K562 (cell line): ENCODE results near the gene COLEC12. TPM values are rescaled to one million over a fixed set of nuclear protein-coding genes. Genes with fewer than 3 reads are reported as not detected.

Experiments
- ATAC-seq: fragments of 200-7000 bp; cut with Tn5 transposase; 3 replicates; pipeline ENCODE4 v1.9.1; 2020; ENCODE audit warnings: moderate library complexity
- BruUV-seq: library from RNA; stranded (reverse); fragments of 400-500 nt; replicated peaks from 2 replicates; lab custom pipeline; 2021; lab: Mats Ljungman, UMichigan
- CTCF ChIA-PET: fragments of 300-600 bp; formaldehyde crosslinking; extraction: SDS; loops from one replicate; lab custom pipeline; 2021; ENCODE audit warnings: low intra/inter-chr PET ratio; lab: Yijun Ruan, JAX
- POLR2A ChIA-PET: fragments of 300-600, 350-650 bp; sonication (Branson Sonifier 250); formaldehyde crosslinking; extraction: SDS; loops from one replicate; lab custom pipeline; 2021; ENCODE audit warnings: antibody characterized with exemption, inconsistent platforms; lab: Yijun Ruan, JAX
- DNase-seq, 4 experiments: peaks; one replicate each; pipeline versions ENCODE4 v3.0.0 to v3.0.0-alpha.2; 2011 to 2018; ENCODE audit warnings: low spot score in 3 of 4, mixed read lengths in 3 of 4; ENCODE audit errors: extremely low read depth in 1 of 4
- FAIRE-seq: peaks from 2 replicates; lab custom pipeline; 2011; peaks lifted over from hg19 to GRCh38; lab: Jason Lieb, UNC
- H2AFZ ChIP-seq: 2 replicates; pipeline ENCODE4 v1.6.0; 2011; ENCODE audit warnings: low read depth, low read length, control low read depth, inconsistent platforms
- H3K27ac ChIP-seq: fragments of 200-600 bp; 3 replicates; pipeline ENCODE4 v1.8.0; 2011; ENCODE audit warnings: low read depth, mild to moderate bottlenecking, control low read depth, inconsistent platforms, low read length, moderate library complexity, mixed read lengths; ENCODE audit errors: extremely low read depth
- H3K27me3 ChIP-seq, 2 experiments: fragments of 300-600 bp in 1 of 2; 2 replicates in 1 of 2; 3 replicates in 1 of 2; pipeline versions ENCODE4 v1.6.0 to v1.8.0; 2011; ENCODE audit warnings: inconsistent platforms in 2 of 2, low read length in 2 of 2, mild to moderate bottlenecking in 1 of 2, mixed read lengths in 1 of 2, moderate library complexity in 1 of 2; ENCODE audit not compliant: control insufficient read depth in 2 of 2, insufficient read depth in 2 of 2
- H3K36me3 ChIP-seq: fragments of 300-600 bp; 3 replicates; pipeline ENCODE4 v1.8.0; 2011; ENCODE audit warnings: mild to moderate bottlenecking, low read length, inconsistent platforms; ENCODE audit not compliant: control insufficient read depth, insufficient read depth
- H3K4me1 ChIP-seq, 2 experiments: fragments of 200-600 bp in 1 of 2; replicated peaks in 1 of 2; 2 replicates in 1 of 2; 3 replicates in 1 of 2; pipeline versions ENCODE4 v1.5.1 to v1.8.0; 2011; ENCODE audit warnings: inconsistent platforms in 2 of 2, low read length in 2 of 2, mild to moderate bottlenecking in 1 of 2, mixed read lengths in 1 of 2, moderate library complexity in 1 of 2; ENCODE audit not compliant: control insufficient read depth in 2 of 2, insufficient read depth in 2 of 2
- H3K4me2 ChIP-seq: 2 replicates; pipeline ENCODE4 v1.6.1; 2011; ENCODE audit warnings: low read length, control low read depth, inconsistent platforms, mixed read lengths; ENCODE audit not compliant: insufficient read depth
- H3K4me3 ChIP-seq: fragments of 200-600 bp; sonication (generic), shearing (Covaris generic); 2 replicates; pipeline ENCODE4 v1.5.1; 2016; ENCODE audit warnings: control low read depth, inconsistent platforms
- H3K79me2 ChIP-seq: fragments of 200-600 bp; 3 replicates; pipeline ENCODE4 v1.8.0; 2011; ENCODE audit warnings: low read length, inconsistent platforms; ENCODE audit not compliant: control insufficient read depth, insufficient read depth
- H3K9ac ChIP-seq, 2 experiments: 2 replicates each; pipeline versions ENCODE4 v1.6.0 to v1.6.1; 2011; ENCODE audit warnings: low read depth in 2 of 2, low read length in 2 of 2, control low read depth in 1 of 2, inconsistent platforms in 1 of 2, mild to moderate bottlenecking in 1 of 2, mixed read lengths in 1 of 2; ENCODE audit not compliant: insufficient read depth in 1 of 2
- H3K9me1 ChIP-seq: one replicate; pipeline ENCODE4 v1.6.0; 2011; ENCODE audit warnings: inconsistent platforms, mild to moderate bottlenecking, low read length, moderate library complexity; ENCODE audit not compliant: control insufficient read depth, insufficient read depth
- H3K9me3 ChIP-seq: replicated peaks from 2 replicates; pipeline ENCODE4 v1.5.1; 2011; ENCODE audit warnings: low read depth, low read length, inconsistent platforms; ENCODE audit not compliant: control insufficient read depth, insufficient read depth
- H4K20me1 ChIP-seq: replicated peaks from 2 replicates; pipeline ENCODE4 v1.6.1; 2011; ENCODE audit warnings: low read length, inconsistent platforms, mixed read lengths; ENCODE audit not compliant: control insufficient read depth, insufficient read depth
- CTCF ChIP-seq, 3 experiments: IDR thresholded peaks in 2 of 3; conservative IDR thresholded peaks in 1 of 3; 2 replicates each; pipeline ENCODE4 v1.5.1; 2011 to 2012; ENCODE audit warnings: low read length in 3 of 3, mild to moderate bottlenecking in 3 of 3, control low read depth in 2 of 3, improper control_type of control experiment in 1 of 3, inconsistent platforms in 1 of 3, low read depth in 1 of 3, mixed read lengths in 1 of 3, moderate library complexity in 1 of 3; ENCODE audit not compliant: insufficient read depth in 2 of 3
- E2F4 ChIP-seq: sonication (generic); formaldehyde crosslinking; IDR thresholded peaks from 2 replicates; pipeline ENCODE4 v1.8.0; 2022; ENCODE audit warnings: mild to moderate bottlenecking, low read depth, missing genetic modification reagents
- HMG20B ChIP-seq: fragments of 250-450 bp; sonication (Bioruptor Pico); IDR thresholded peaks from 2 replicates; pipeline ENCODE4 v1.5.0; 2021; ENCODE audit warnings: mild to moderate bottlenecking
- RAD21 ChIP-seq, 2 experiments: fragments of 250-450 bp in 1 of 2; fragments of 450-650 bp in 1 of 2; sonication (Bioruptor Pico) in 1 of 2; formaldehyde crosslinking in 1 of 2; IDR thresholded peaks in 1 of 2; conservative IDR thresholded peaks in 1 of 2; 2 replicates each; pipeline versions ENCODE4 v1.4.0 to v1.8.0; 2020 to 2022; ENCODE audit warnings: mild to moderate bottlenecking in 2 of 2, moderate library complexity in 1 of 2
- REST ChIP-seq, 2 experiments: fragments of 450-650 bp; formaldehyde crosslinking in 1 of 2; IDR thresholded peaks; 2 replicates each; pipeline versions ENCODE4 v1.4.0 to v1.6.1; 2014 to 2020; ENCODE audit warnings: mild to moderate bottlenecking in 2 of 2, borderline replicate concordance in 1 of 2, low read depth in 1 of 2
- RNF2 ChIP-seq: sonication (generic); IDR thresholded peaks from 2 replicates; pipeline ENCODE4 v1.6.1; 2016
- SRSF7 ChIP-seq: fragments of 200-400 bp; formaldehyde crosslinking; optimal IDR thresholded peaks from 2 replicates; pipeline ENCODE3; 2017; ENCODE audit warnings: mild to moderate bottlenecking, low read depth, low read length
- ZNF696 ChIP-seq: fragments of 250-450 bp; sonication (Bioruptor Pico); conservative IDR thresholded peaks from 2 replicates; pipeline ENCODE4 v1.4.0; 2020; ENCODE audit warnings: mild to moderate bottlenecking, moderate library complexity
- ZNF717 ChIP-seq: fragments of 250-450 bp; sonication (Bioruptor Pico); IDR thresholded peaks from 2 replicates; pipeline ENCODE4 v1.5.0; 2021
- WGBS: fragments of 100-300 bp; shearing (Covaris generic); methylation state at CpG from one replicate; pipeline ENCODE4 v1.1.6; 2016; ENCODE audit warnings: low coverage, mixed read lengths; ENCODE audit not compliant: insufficient coverage; ENCODE audit errors: missing lambda C conversion rate; 5-methylcytosine and 5-hydroxymethylcytosine counted together
- in situ Hi-C: fragments of 300-500 bp; cut with MboI; formaldehyde crosslinking; loops from 4 replicates; pipeline ENCODE4 v1.15.0; 2018; ENCODE audit warnings: inconsistent platforms, mixed read lengths
- intact Hi-C: fragments of 100-400 bp; cut with micrococcal nuclease; formaldehyde crosslinking; loops from 2 replicates; pipeline ENCODE4 v1.14.2; 2022
- polyA plus RNA-seq, 8 experiments: library from polyadenylated mRNA; depleted of rRNA in 4 of 8; stranded (reverse) in 5 of 8; unstranded in 3 of 8; fragments of >200 nt; fragmentation: Nextera tagmentation in 2 of 8; fragmentation: Illumina TruSeq in 1 of 8; extraction: Ambion mirVana in 2 of 8; extraction: Trizol in 1 of 8; gene quantifications; 2 replicates each; pipeline versions ENCODE4 v1.2.1 to v1.2.3, GENCODE V29; 2011 to 2014; ENCODE audit warnings: inconsistent platforms in 1 of 8, missing spikeins in 1 of 8
- total RNA-seq, 7 experiments: library from RNA; depleted of rRNA in 6 of 7; stranded (reverse); fragments of >200 nt in 6 of 7; fragmentation: Illumina TruSeq in 2 of 7; extraction: Trizol in 2 of 7; gene quantifications; 2 replicates each; pipeline versions ENCODE4 v1.2.1 to v1.2.3, GENCODE V29; 2011 to 2021; ENCODE audit warnings: low replicate concordance in 1 of 7

Gene COLEC12
- total and polyA plus RNA-seq, 9 of the 15 experiments (the other 6 are each of a cell fraction or from before 2014, with no cell fraction given): 0.04 TPM; not detected in 8

- no peak overlapping the region for H3K4me2 ChIP-seq
- BruUV-seq: no TSS peak
- 5% methylated on average over 4 of the region's 4 CpGs for WGBS
- no peaks in the 10 kb centered on the region for H3K9me3 ChIP-seq
- H3K9me1 ChIP-seq: no peaks in the 10 kb centered on the region
- peaks cover 12 to 24% of the 10 kb centered on the region in 2 experiments; a peak in 4 of 5 replicates for H3K27me3 ChIP-seq
- ATAC-seq: no peak
- H3K79me2 ChIP-seq: no peaks in the 10 kb centered on the region
- in situ Hi-C loops: no loop called here
- no peak overlapping the region for H2AFZ ChIP-seq
- intact Hi-C loops: loop anchor here (5.0 kb wide), 1 partner anchor 174 kb away; no protein-coding TSS in a partner anchor
- ChIA-PET POLR2A (interaction anchor here (0.9 to 1.5 kb wide), 3 partner anchors 11 to 22 kb away, joined by 3 to 4 read pairs (median 3); no protein-coding TSS in a partner anchor), CTCF (interaction anchor here (0.6 kb wide), 1 partner anchor 693 kb away, joined by 3 read pairs; no protein-coding TSS in a partner anchor)
- no peak overlapping the region for H3K4me3 ChIP-seq
- DNase-seq: no peak
- no peak overlapping the region for H3K9ac ChIP-seq
- H3K4me1 ChIP-seq: peaks cover 0 to 6% of the 10 kb centered on the region in 2 experiments; a peak in 3 of 5 replicates
- H3K27ac ChIP-seq: no peak overlapping the region
- H3K36me3 ChIP-seq: no peaks in the 10 kb centered on the region
- FAIRE-seq: no peak
- H4K20me1 ChIP-seq: no peaks in the 10 kb centered on the region
- no peak for TF ChIP-seq SRSF7
- no peak for TF ChIP-seq RNF2
- TF ChIP-seq REST (IDR thresholded peaks at IDR 0.05; ENCODE audit: borderline replicate concordance): peak; percentile 36; the same call in 1 of the 2 replicates
- no peak for TF ChIP-seq REST (CRISPR knock-in tag; IDR thresholded peaks at IDR 0.05; ENCODE audit: low read depth)
- peak in 1 of 2 experiments; percentile 49; a peak in 3 of 4 replicates for TF ChIP-seq RAD21 (CRISPR knock-in tag; conservative IDR thresholded peaks at IDR 0.05 in 1 of 2, IDR thresholded peaks at IDR 0.05 in 1 of 2)
- no peak for TF ChIP-seq ZNF717 (CRISPR knock-in tag)
- TF ChIP-seq HMG20B (CRISPR knock-in tag): no peak
- TF ChIP-seq CTCF (IDR thresholded peaks at IDR 0.05 in 2 of 3, conservative IDR thresholded peaks at IDR 0.05 in 1 of 3; ENCODE audit: insufficient read depth in 2 of 3, low read depth in 1 of 3, low read length in 3 of 3): peak in 1 of 3 experiments; percentile 19; a peak in 1 of 6 replicates
- no peak for TF ChIP-seq ZNF696 (CRISPR knock-in tag)
- no peak for TF ChIP-seq E2F4 (CRISPR knock-in tag)
Measured at GRCh38 chr18:293536-293935, 207.0 kb downstream of the COLEC12 start.
